ENCODE results near the gene ANKLE1. TPM values are rescaled to one million over a fixed set of nuclear protein-coding genes. Genes with fewer than 3 reads are reported as not detected.

The ANKLE1 gene, protein sequence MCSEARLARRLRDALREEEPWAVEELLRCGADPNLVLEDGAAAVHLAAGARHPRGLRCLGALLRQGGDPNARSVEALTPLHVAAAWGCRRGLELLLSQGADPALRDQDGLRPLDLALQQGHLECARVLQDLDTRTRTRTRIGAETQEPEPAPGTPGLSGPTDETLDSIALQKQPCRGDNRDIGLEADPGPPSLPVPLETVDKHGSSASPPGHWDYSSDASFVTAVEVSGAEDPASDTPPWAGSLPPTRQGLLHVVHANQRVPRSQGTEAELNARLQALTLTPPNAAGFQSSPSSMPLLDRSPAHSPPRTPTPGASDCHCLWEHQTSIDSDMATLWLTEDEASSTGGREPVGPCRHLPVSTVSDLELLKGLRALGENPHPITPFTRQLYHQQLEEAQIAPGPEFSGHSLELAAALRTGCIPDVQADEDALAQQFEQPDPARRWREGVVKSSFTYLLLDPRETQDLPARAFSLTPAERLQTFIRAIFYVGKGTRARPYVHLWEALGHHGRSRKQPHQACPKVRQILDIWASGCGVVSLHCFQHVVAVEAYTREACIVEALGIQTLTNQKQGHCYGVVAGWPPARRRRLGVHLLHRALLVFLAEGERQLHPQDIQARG
- 1 to 10 TPM in 1 of 4 donors, under 1 TPM in 3; 0.07 to 1.1 (median 0.36) TPM for total RNA-seq

DNA sequence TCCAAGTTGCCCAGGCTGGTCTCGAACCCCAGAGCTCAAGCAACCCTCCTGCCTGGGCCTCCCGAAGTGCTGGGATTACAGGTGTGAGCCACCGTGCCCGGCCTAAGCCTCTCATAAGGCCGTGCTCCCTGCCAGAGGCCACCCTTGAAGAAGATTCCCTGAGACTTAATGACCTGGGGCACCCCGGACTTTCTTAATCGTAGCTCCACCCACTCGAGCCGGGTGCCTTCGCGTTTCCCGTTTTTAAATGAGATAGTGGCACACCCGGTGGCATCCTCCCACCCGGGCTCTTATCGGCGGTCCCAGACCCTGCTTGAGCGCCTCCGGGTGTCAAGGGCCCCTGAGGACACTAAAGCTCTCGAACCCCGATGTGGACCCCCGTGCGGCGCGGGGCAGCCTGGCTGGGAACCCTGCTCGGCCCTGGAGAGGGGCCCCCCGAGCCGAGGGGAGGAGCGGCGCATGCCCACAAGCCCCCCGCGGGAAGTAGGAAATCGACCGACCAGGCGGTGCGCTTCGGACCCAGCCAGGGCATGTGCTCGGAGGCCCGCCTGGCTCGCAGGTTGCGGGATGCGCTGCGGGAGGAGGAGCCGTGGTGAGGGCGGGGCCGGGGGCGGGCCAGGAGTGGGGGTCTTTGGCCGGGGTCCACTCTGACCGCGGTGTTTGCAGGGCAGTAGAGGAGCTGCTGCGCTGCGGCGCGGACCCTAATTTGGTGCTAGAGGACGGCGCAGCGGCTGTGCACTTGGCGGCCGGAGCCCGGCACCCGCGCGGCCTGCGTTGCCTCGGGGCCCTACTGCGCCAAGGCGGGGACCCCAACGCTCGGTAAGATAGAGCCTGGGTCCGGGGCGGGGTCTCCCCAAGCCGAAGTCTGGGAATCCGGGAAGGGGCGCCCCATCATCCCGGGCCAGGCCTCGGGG lies at the start of gene ANKLE1:
Gene ANKLE1, plus strand, starts transcription at position 511 of the 914 bp plus-strand sequence. Its CDS starts 20 bp downstream, at position 531.
- 6 to 12% methylated on average over 27 to 49 of the region's 75 CpGs for WGBS, 2 donors
- TF ChIP-seq, protein P1, sequence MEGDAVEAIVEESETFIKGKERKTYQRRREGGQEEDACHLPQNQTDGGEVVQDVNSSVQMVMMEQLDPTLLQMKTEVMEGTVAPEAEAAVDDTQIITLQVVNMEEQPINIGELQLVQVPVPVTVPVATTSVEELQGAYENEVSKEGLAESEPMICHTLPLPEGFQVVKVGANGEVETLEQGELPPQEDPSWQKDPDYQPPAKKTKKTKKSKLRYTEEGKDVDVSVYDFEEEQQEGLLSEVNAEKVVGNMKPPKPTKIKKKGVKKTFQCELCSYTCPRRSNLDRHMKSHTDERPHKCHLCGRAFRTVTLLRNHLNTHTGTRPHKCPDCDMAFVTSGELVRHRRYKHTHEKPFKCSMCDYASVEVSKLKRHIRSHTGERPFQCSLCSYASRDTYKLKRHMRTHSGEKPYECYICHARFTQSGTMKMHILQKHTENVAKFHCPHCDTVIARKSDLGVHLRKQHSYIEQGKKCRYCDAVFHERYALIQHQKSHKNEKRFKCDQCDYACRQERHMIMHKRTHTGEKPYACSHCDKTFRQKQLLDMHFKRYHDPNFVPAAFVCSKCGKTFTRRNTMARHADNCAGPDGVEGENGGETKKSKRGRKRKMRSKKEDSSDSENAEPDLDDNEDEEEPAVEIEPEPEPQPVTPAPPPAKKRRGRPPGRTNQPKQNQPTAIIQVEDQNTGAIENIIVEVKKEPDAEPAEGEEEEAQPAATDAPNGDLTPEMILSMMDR (IDR thresholded peaks at IDR 0.05): no peak
- TF ChIP-seq POLR2A (IDR thresholded peaks at IDR 0.05): no peak
- no peak for DNase-seq (ENCODE audit: low spot score in 2 of 2)
- intact Hi-C loops (cut with DNase I; ENCODE audit: low total_unique reads): loop anchor here (10.0 kb wide), 1 partner anchor 77 kb away; no protein-coding TSS in a partner anchor
- H3K4me3 ChIP-seq (ENCODE audit: low read depth, poor library complexity, severe bottlenecking): no peak within 1 kb of the TSS

DNA sequence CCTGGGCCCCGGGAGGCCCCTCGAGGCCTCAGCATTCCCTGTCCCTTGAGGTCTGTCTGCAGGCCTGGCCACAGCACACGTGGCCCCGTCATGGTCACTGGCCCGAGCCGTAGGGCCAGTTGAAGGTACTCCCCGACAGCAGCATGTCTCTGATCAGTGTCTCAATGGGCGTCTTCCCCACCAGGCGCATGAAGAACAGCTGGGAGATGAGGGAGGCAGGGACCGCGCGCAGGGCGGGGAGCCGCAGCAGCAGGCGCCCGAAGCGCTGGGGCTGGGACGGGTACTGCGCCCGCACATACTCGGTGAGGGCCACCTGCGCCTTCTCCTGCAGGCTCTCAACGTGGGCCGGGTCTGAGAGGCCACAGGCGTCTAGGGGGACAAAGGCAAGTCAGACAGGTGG lies 49.4 kb upstream of the ANKLE1 start:
- H3K4me3 ChIP-seq (ENCODE audit: low read depth, poor library complexity, severe bottlenecking): no peak overlapping the region
- TF ChIP-seq, protein P1 (IDR thresholded peaks at IDR 0.05): no peak
- TF ChIP-seq POLR2A (IDR thresholded peaks at IDR 0.05): no peak
- 89 to 94% methylated on average over 25 of the region's 25 CpGs for WGBS, 2 donors
- DNase-seq (ENCODE audit: low spot score in 2 of 2): no peak
- intact Hi-C loops (cut with DNase I; ENCODE audit: low total_unique reads): no loop called here

DNA sequence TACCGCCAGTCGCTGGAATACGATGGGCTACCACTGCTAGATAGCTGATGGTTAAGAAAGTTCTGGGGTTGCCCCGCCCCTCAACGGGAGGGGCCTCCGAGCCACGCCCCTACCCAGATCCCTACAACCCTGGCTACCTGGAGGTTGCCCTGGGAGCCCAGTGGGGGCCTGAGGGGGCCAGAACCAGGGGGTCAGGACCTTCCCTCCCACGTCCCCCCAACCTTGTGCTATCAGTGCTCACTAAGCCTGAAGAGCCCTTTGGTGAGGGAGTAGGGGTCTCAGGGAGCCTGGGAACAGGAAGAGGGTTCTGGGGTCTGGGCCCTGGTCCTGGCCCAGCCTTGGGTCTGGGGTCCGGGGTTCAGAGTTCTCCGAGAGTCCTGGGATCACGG lies 46.8 kb upstream of the ANKLE1 start:
- DNase-seq (ENCODE audit: low spot score in 2 of 2): no peak
- intact Hi-C loops (cut with DNase I; ENCODE audit: low total_unique reads): no loop called here
- 23 to 35% methylated on average over 10 to 11 of the region's 11 CpGs for WGBS, 2 donors
- no peak overlapping the region for H3K4me3 ChIP-seq (ENCODE audit: low read depth, poor library complexity, severe bottlenecking)
- TF ChIP-seq, protein P1 (IDR thresholded peaks at IDR 0.05): no peak
- TF ChIP-seq POLR2A (IDR thresholded peaks at IDR 0.05): no peak

DNA sequence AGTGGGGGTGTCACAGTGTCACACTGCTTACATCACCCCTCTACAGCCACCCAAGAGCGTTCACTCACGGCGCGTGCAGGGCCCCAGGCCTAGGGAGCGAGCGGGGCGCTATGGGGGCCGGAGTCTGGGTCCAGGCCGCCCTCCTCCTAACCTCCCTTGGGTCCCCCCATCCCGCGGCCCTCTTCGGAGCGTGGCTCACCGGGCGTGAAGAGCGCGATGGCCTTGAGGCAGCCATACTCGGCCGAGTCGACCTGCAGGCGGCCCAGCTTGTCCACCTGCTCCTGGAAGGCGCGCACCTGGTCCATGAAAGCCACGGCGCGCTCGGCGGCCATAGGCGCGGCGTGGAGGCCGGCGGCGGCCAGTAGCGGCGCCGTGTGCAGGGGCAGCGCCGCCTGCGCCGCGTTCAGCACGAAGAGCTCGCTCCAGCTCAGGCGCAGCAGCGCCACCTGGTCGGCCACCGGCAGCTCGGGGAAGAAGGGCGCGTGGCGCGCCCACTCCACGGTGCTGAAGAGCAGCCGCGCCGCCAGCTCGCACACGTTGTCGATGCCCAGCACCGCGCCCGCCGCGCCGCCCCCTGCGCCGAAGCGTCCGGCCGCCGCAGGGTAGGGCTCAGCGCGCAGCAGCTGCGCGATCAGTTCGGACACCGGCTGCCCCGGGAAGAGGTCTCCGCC lies 46.3 kb upstream of the ANKLE1 start:
- 30 to 37% methylated on average over 7 to 18 of the region's 80 CpGs for WGBS, 2 donors
- intact Hi-C loops (cut with DNase I; ENCODE audit: low total_unique reads): no loop called here
- TF ChIP-seq, protein P1 (IDR thresholded peaks at IDR 0.05): no peak
- TF ChIP-seq POLR2A (IDR thresholded peaks at IDR 0.05): no peak
- H3K4me3 ChIP-seq (ENCODE audit: low read depth, poor library complexity, severe bottlenecking): no peak overlapping the region
- DNase-seq (ENCODE audit: low spot score in 2 of 2): no peak
